GM19193 (cell line): Measurements from ENCODE around the gene PHLPP1.

Experiments used
- POLR2A ChIP-seq: IDR thresholded peaks from 4 replicates; pipeline ENCODE4 v1.6.1; 2011; ENCODE audit not compliant: insufficient read depth, insufficient read length; ENCODE audit errors: extremely low read depth

The PHLPP1 gene

GRCh38 chr18:62987055-62987830, 271.9 kb downstream of the PHLPP1 start:
- no peak for TF ChIP-seq POLR2A

- TF ChIP-seq POLR2A, result no peak
Measured at GRCh38 chr18:62987859-62988258, 272.5 kb downstream of the PHLPP1 start.

- TF ChIP-seq POLR2A, result no peak
Measured at GRCh38 chr18:62988471-62988870, 273.1 kb downstream of the PHLPP1 start.

GRCh38 chr18:62989195-62989594, 273.9 kb downstream of the PHLPP1 start:
- TF ChIP-seq POLR2A, result no peak

DNA sequence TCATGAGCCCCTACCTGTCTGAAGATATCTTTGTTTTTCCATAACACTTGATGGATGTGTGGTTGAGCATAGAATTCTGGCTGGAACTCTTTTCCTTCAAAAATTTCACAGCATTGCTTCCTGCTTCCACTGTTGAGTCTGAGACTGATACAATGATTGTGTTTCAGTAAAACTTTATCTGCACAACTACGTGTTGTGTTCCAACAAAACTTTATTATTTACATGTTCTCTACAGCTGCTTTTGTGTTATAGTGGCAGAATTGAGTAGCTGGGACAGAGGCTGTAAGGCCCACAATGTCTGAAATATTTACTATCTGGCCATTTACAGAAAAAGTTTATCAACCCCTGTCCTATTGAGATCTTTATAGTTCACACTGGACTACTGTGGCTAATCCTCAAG, 275.3 kb downstream of the PHLPP1 start:
- TF ChIP-seq POLR2A, result no peak

- TF ChIP-seq POLR2A, result no peak
Measured at GRCh38 chr18:62991389-62991788, 276.0 kb downstream of the PHLPP1 start.

DNA sequence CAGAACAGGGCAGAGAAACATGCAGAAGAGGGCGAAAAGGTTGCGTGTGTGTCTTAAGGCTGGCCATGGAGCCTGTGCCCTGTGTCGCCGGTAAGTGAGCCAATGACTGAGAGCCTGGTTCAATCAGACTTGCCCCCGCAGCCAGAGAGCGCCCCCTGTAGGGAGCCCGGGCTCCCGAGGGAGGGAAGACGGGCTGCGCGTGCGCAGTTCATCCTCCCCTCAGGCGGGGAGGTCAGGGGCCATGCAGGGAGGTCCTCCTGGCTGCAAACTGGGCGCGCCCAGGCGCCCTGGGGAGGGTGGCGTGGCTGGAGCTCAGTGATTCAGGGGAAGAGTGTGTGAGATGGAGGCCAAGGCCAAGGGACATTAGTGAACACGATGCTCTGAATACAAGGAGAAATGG, 276.6 kb downstream of the PHLPP1 start:
- no peak for TF ChIP-seq POLR2A

DNA sequence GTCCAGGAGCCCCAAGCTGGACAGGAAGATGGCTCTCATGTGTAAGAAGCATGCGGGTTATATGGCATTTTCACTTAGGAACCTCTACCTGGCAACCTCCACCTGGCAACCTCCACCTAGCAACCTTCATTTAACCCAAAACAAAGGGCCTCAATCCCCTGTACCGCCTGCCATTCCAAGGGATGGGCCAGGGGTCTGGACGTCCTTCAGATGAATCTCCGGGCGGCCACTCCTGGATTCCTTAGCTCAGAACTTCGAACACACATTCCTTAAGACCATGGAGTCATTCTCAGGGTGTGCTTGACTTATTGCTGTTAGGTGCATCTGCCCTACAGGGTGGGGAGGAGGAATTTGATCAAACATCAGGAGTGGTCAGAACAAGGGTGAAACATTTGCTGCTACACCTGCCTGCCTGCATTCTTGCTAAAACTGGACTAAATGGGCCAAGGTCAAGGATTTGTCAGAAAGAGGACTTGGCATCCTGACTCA, 277.6 kb downstream of the PHLPP1 start:
- no peak for TF ChIP-seq POLR2A

- no peak for TF ChIP-seq POLR2A
Measured at GRCh38 chr18:62996566-62996965, 281.2 kb downstream of the PHLPP1 start.

DNA sequence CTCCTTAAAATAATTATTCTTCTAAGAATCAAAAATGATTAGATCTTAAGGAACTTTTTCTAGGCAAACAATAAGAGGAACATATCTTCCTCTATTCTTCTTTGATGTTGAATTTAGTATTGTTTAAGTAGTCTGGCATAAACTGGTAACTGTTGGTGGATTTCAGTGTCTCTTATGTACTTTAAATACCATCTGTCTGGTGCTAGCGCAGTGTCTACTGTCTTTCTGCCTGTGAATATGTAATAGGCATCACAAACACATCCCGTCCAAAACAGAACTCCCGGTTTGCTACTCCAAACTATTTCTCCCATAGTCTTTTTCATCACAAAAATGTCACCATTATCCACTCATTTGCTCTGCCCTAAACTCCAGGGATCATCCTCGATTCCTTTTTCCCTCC, 281.7 kb downstream of the PHLPP1 start:
- TF ChIP-seq POLR2A, result no peak

- TF ChIP-seq POLR2A, result no peak
Measured at GRCh38 chr18:62998443-62998842, 283.1 kb downstream of the PHLPP1 start.

- TF ChIP-seq POLR2A, result no peak
Measured at GRCh38 chr18:62999392-62999791, 284.1 kb downstream of the PHLPP1 start.

- no peak for TF ChIP-seq POLR2A
Measured at GRCh38 chr18:62999921-63000320, 284.6 kb downstream of the PHLPP1 start.

- TF ChIP-seq POLR2A, result no peak
Measured at GRCh38 chr18:63000839-63001238, 285.5 kb downstream of the PHLPP1 start.

GRCh38 chr18:63001861-63002260, 286.5 kb downstream of the PHLPP1 start:
- TF ChIP-seq POLR2A, result no peak

DNA sequence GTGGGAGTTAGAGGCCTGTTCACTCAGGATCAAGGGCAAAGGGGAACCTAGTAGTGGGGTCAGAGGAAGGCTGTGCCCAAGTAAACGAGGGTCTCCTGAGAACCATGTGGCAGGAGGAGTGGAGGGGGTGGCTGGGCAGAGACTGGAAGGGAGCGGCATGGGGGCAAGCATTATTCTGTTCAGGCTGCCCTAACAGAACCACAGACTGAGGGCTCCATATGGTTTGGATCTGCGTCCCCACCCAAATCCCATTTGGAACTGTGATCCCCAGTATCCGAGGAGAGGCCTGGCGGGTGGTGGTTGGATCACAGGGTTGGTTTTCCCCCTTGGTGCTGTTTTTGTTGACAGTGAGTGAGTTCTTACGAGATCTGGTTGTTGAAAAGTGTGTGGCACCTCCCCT, 287.0 kb downstream of the PHLPP1 start:
- TF ChIP-seq POLR2A, result no peak

GRCh38 chr18:63002803-63003445, 287.6 kb downstream of the PHLPP1 start:
- TF ChIP-seq POLR2A, result no peak

GRCh38 chr18:63003899-63004298, 288.6 kb downstream of the PHLPP1 start:
- no peak for TF ChIP-seq POLR2A
